ENCODE data around the gene P2RX1. TPM values are rescaled to one million over a fixed set of nuclear protein-coding genes. Genes with fewer than 3 reads are reported as not detected.

P2RX1 gene
- total and polyA plus RNA-seq, 2 experiments from 2014 or later = 0.31 to 2.2 TPM

GRCh38 chr17:3935140-3935542 is 18.9 kb upstream of the P2RX1 start (continued):
- TF ChIP-seq ZNF462 (CRISPR knock-in tag; IDR thresholded peaks at IDR 0.05) (no peak), NANOG (IDR thresholded peaks at IDR 0.05; ENCODE audit: borderline replicate concordance) (no peak)

- no peak for ATAC-seq
- peaks cover 13% of the 10 kb centered on the region for H3K4me1 Mint-ChIP-seq
- H3K27me3 ChIP-seq (ENCODE audit: insufficient read depth) = no peaks in the 10 kb centered on the region
- no peaks in the 10 kb centered on the region for H3K36me3 ChIP-seq (ENCODE audit: insufficient read depth)
- no peak overlapping the region for H3K27ac ChIP-seq (ENCODE audit: low read depth)
- H2AFZ ChIP-seq = no peak overlapping the region
- no peak for TF ChIP-seq REST (IDR thresholded peaks at IDR 0.05; ENCODE audit: unreplicated experiment)
- TF ChIP-seq EZH2phosphoT487 (IDR thresholded peaks at IDR 0.05; ENCODE audit: unreplicated experiment) = no peak
- no peak for TF ChIP-seq ZNF114 (CRISPR knock-in tag; IDR thresholded peaks at IDR 0.05)
- no peaks in the 10 kb centered on the region for H4K20me1 ChIP-seq (replicated peaks; ENCODE audit: insufficient read depth)
- no peak overlapping the region for H3K4me3 ChIP-seq
- no peaks in the 10 kb centered on the region for H3K9me2 ChIP-seq (ENCODE audit: insufficient read depth)
- DNase-seq (ENCODE audit: low spot score) = no peak
- no peaks in the 10 kb centered on the region for H3K9me3 Mint-ChIP-seq
- H3K4me1 ChIP-seq (ENCODE audit: insufficient read depth) = no peaks in the 10 kb centered on the region
- no peaks in the 10 kb centered on the region for H3K79me2 ChIP-seq (replicated peaks; ENCODE audit: insufficient read depth)
- no peak overlapping the region for H3K27ac Mint-ChIP-seq
- no peaks in the 10 kb centered on the region for H3F3A ChIP-seq (replicated peaks; ENCODE audit: low read depth)
- H3K36me3 Mint-ChIP-seq (ENCODE audit: low read depth) = peaks cover 4% of the 10 kb centered on the region; the same call in 1 of the 3 replicates
- no peak overlapping the region for H3K4me2 ChIP-seq
- peaks cover 6% of the 10 kb centered on the region for H3K27me3 Mint-ChIP-seq (ENCODE audit: insufficient read depth, low read depth, poor library complexity)
- no peak overlapping the region for H3K4me3 Mint-ChIP-seq
These were observed 13.5 kb upstream of the P2RX1 start for GRCh38 chr17:3929764-3930163.
